ENCODE data around the gene ZNRF1.

GRCh38 chr16:75093598-75094540 lies 95.0 kb downstream of the ZNRF1 start:
- TF ChIP-seq MAX (IDR thresholded peaks at IDR 0.05), result no peak
- TF ChIP-seq CTCF (IDR thresholded peaks at IDR 0.05 in 2 of 3, conservative IDR thresholded peaks at IDR 0.05 in 1 of 3; ENCODE audit: borderline replicate concordance in 1 of 3, insufficient read depth in 1 of 3, low read depth in 2 of 3, low read length in 2 of 3), result no peak
